IMR-90 (cell line): ENCODE results near the gene DBN1. TPM values are rescaled to one million over a fixed set of nuclear protein-coding genes. Genes with fewer than 3 reads are reported as not detected.

Source experiments
- ATAC-seq: fragments of 200-7000 bp; cut with Tn5 transposase; 2 replicates; pipeline ENCODE4 v1.9.1; 2020; ENCODE audit warnings: low read depth, mild to moderate bottlenecking, moderate library complexity
- BruUV-seq: library from RNA; stranded (reverse); fragments of 400-500 nt; replicated peaks from 2 replicates; lab custom pipeline; 2021; lab: Mats Ljungman, UMichigan
- CTCF ChIA-PET: fragments of 300-600 bp; formaldehyde crosslinking; extraction: SDS; loops from one replicate; lab custom pipeline; 2021; ENCODE audit warnings: antibody characterized with exemption; lab: Yijun Ruan, JAX
- POLR2A ChIA-PET: fragments of 300-600 bp; sonication (Branson Sonifier 250); formaldehyde crosslinking; loops from one replicate; lab custom pipeline; 2022; ENCODE audit warnings: antibody characterized with exemption; ENCODE audit not compliant: unreplicated experiment; lab: Charles Lee
- DNase-seq: peaks from one replicate; pipeline ENCODE4 v3.0.0; 2013
- H2AFZ ChIP-seq: replicated peaks from 2 replicates; pipeline ENCODE3; 2013; ENCODE audit warnings: low read length, mild to moderate bottlenecking; ENCODE audit not compliant: poor library complexity
- H2AK5ac ChIP-seq: 2 replicates; pipeline ENCODE4 v1.6.1; 2013; ENCODE audit warnings: low read depth, low read length, inconsistent platforms
- H2AK9ac ChIP-seq: replicated peaks from 2 replicates; pipeline ENCODE3; 2013; ENCODE audit warnings: mild to moderate bottlenecking, low read depth, low read length, moderate library complexity; ENCODE audit not compliant: poor library complexity
- H2BK120ac ChIP-seq: 2 replicates; pipeline ENCODE4 v1.6.1; 2013; ENCODE audit warnings: low read depth, low read length, inconsistent platforms
- H2BK15ac ChIP-seq: 3 replicates; pipeline ENCODE4 v1.6.1; 2013; ENCODE audit warnings: low read depth, low read length, inconsistent platforms
- H2BK20ac ChIP-seq: 2 replicates; pipeline ENCODE4 v1.6.1; 2013; ENCODE audit warnings: low read depth, mild to moderate bottlenecking, inconsistent platforms, low read length, moderate library complexity
- H2BK5ac ChIP-seq: 2 replicates; pipeline ENCODE4 v1.6.1; 2013; ENCODE audit warnings: mild to moderate bottlenecking, low read depth, low read length, inconsistent platforms; ENCODE audit not compliant: poor library complexity, severe bottlenecking
- H3K14ac ChIP-seq: replicated peaks from 2 replicates; pipeline ENCODE4 v1.6.1; 2013; ENCODE audit warnings: low read depth, low read length, inconsistent platforms
- H3K18ac ChIP-seq: 2 replicates; pipeline ENCODE4 v1.6.1; 2013; ENCODE audit warnings: low read depth, low read length, control low read depth
- H3K23ac ChIP-seq: 2 replicates; pipeline ENCODE4 v1.6.1; 2013; ENCODE audit warnings: low read depth, low read length, inconsistent platforms
- H3K27ac ChIP-seq: 2 replicates; pipeline ENCODE4 v1.5.1; 2013; ENCODE audit warnings: mild to moderate bottlenecking, control low read depth, low read length; ENCODE audit not compliant: insufficient read depth
- H3K27me3 ChIP-seq: 2 replicates; pipeline ENCODE4 v1.6.1; 2013; ENCODE audit warnings: low read length; ENCODE audit not compliant: control insufficient read depth, insufficient read depth
- H3K36me3 ChIP-seq: 2 replicates; pipeline ENCODE4 v1.6.1; 2013; ENCODE audit warnings: low read length, mixed read lengths; ENCODE audit not compliant: control insufficient read depth, insufficient read depth
- H3K4ac ChIP-seq: 2 replicates; pipeline ENCODE4 v1.6.1; 2013; ENCODE audit warnings: low read depth, low read length, inconsistent platforms
- H3K4me1 ChIP-seq: 2 replicates; pipeline ENCODE4 v1.6.1; 2013; ENCODE audit warnings: low read length, mixed read lengths; ENCODE audit not compliant: control insufficient read depth, insufficient read depth
- H3K4me2 ChIP-seq: 2 replicates; pipeline ENCODE4 v1.6.1; 2013; ENCODE audit warnings: low read depth, mild to moderate bottlenecking, control low read depth, low read length, moderate library complexity
- H3K4me3 ChIP-seq: 2 replicates; pipeline ENCODE4 v1.5.1; 2013; ENCODE audit warnings: low read depth, mild to moderate bottlenecking, control low read depth, low read length, moderate library complexity; ENCODE audit not compliant: insufficient read depth
- H3K56ac ChIP-seq: 2 replicates; pipeline ENCODE4 v1.6.1; 2013; ENCODE audit warnings: low read length, inconsistent platforms; ENCODE audit not compliant: insufficient read depth; ENCODE audit errors: extremely low read depth
- H3K79me1 ChIP-seq, 2 experiments: 2 replicates each; pipeline ENCODE4 v1.6.1; 2013; ENCODE audit warnings: low read length in 2 of 2, inconsistent platforms in 1 of 2, low read depth in 1 of 2
- H3K9ac ChIP-seq: 2 replicates; pipeline ENCODE4 v1.6.1; 2013; ENCODE audit warnings: low read depth, low read length, control low read depth
- H3K9me1 ChIP-seq: 2 replicates; pipeline ENCODE4 v1.6.1; 2013; ENCODE audit warnings: low read length, inconsistent platforms; ENCODE audit not compliant: insufficient read depth
- H3K9me3 ChIP-seq: 2 replicates; pipeline ENCODE4 v1.6.1; 2013; ENCODE audit warnings: low read length; ENCODE audit not compliant: control insufficient read depth, insufficient read depth
- H4K20me1 ChIP-seq: 2 replicates; pipeline ENCODE4 v1.6.1; 2013; ENCODE audit warnings: low read length, inconsistent platforms; ENCODE audit not compliant: insufficient read depth
- H4K5ac ChIP-seq: 2 replicates; pipeline ENCODE4 v1.6.1; 2013; ENCODE audit warnings: mild to moderate bottlenecking, low read depth, low read length, control low read depth
- H4K8ac ChIP-seq, 2 experiments: 2 replicates each; pipeline ENCODE4 v1.6.1; 2013; ENCODE audit warnings: low read depth in 2 of 2, low read length in 2 of 2, control low read depth in 1 of 2, inconsistent platforms in 1 of 2
- H4K91ac ChIP-seq: 2 replicates; pipeline ENCODE4 v1.6.1; 2013; ENCODE audit warnings: low read depth, low read length, inconsistent platforms; ENCODE audit not compliant: insufficient read depth
- BHLHE40 ChIP-seq: fragments of 150-350 bp; IDR thresholded peaks from 2 replicates; pipeline ENCODE4 v1.6.1; 2016; ENCODE audit warnings: mild to moderate bottlenecking, low read depth, low read length
- CHD1 ChIP-seq: IDR thresholded peaks from 2 replicates; pipeline ENCODE4 v1.6.1; 2012; ENCODE audit warnings: low read depth, low read length, improper control_type of control experiment
- ELK1 ChIP-seq: fragments of 150-350 bp; IDR thresholded peaks from 2 replicates; pipeline ENCODE4 v1.6.1; 2016; ENCODE audit warnings: low read depth, mild to moderate bottlenecking, low read length, moderate library complexity, borderline replicate concordance
- FOS ChIP-seq: fragments of 150-350 bp; IDR thresholded peaks from 2 replicates; pipeline ENCODE4 v1.6.1; 2016; ENCODE audit warnings: low read depth, low read length
- MAZ ChIP-seq: IDR thresholded peaks from 2 replicates; pipeline ENCODE4 v1.6.1; 2012; ENCODE audit warnings: low read depth, mild to moderate bottlenecking, low read length, improper control_type of control experiment, moderate library complexity, borderline replicate concordance
- MXI1 ChIP-seq: IDR thresholded peaks from 2 replicates; pipeline ENCODE4 v1.6.1; 2012; ENCODE audit warnings: low read depth, mild to moderate bottlenecking, low read length, moderate library complexity, borderline replicate concordance
- NFE2L2 ChIP-seq: fragments of 150-350 bp; IDR thresholded peaks from 2 replicates; pipeline ENCODE4 v1.6.1; 2016; ENCODE audit warnings: low read depth, mild to moderate bottlenecking, low read length
- RAD21 ChIP-seq: IDR thresholded peaks from 2 replicates; pipeline ENCODE4 v1.6.1; 2012; ENCODE audit warnings: low read length, improper control_type of control experiment
- SMC3 ChIP-seq: fragments of 150-350 bp; IDR thresholded peaks from 2 replicates; pipeline ENCODE4 v1.6.1; 2016; ENCODE audit warnings: low read depth, mild to moderate bottlenecking, antibody characterized with exemption, low read length, moderate library complexity
- USF2 ChIP-seq: fragments of 150-350 bp; IDR thresholded peaks from 2 replicates; pipeline ENCODE4 v1.6.1; 2017; ENCODE audit warnings: mild to moderate bottlenecking, antibody characterized with exemption, low read length, low read depth
- WGBS, 2 experiments: methylation state at CpG; one replicate each; pipeline versions ENCODE4 v1.1.5 to v1.1.7; 2013; ENCODE audit warnings: missing lambda C conversion rate in 2 of 2; ENCODE audit not compliant: insufficient read length in 1 of 2; ENCODE audit errors: extremely low coverage in 2 of 2; 5-methylcytosine and 5-hydroxymethylcytosine counted together
- dilution Hi-C: fragments of 300-500 bp; cut with HindIII; formaldehyde crosslinking; loops from one replicate; pipeline ENCODE4 v1.14.3; 2018; ENCODE audit warnings: low sequenced_read_pairs; ENCODE audit not compliant: unreplicated experiment
- in situ Hi-C: fragments of 300-500 bp; cut with MboI; formaldehyde crosslinking; loops from 3 replicates; pipeline ENCODE4 v1.14.3; 2019; ENCODE audit warnings: low sequenced_read_pairs, inconsistent platforms, mixed read lengths
- intact Hi-C: fragments of 100-400 bp; cut with micrococcal nuclease; formaldehyde crosslinking; loops from 2 replicates; pipeline ENCODE4 v1.10.0; 2022
- polyA plus RNA-seq, 3 experiments: library from polyadenylated mRNA; depleted of rRNA; stranded (reverse); fragments of >200 nt; gene quantifications; 2 replicates each; pipeline ENCODE4 v1.2.3, GENCODE V29; 2012; ENCODE audit warnings: low replicate concordance in 1 of 3
- total RNA-seq: library from RNA; depleted of rRNA; stranded (reverse); fragments of >200 nt; gene quantifications from 2 replicates; pipeline ENCODE4 v1.2.3, GENCODE V29; 2012
- TF ChIP-seq, protein P1 (sequence below): conservative IDR thresholded peaks from 2 replicates; pipeline ENCODE4 v1.5.1; 2012; ENCODE audit warnings: mild to moderate bottlenecking, low read depth, low read length, improper control_type of control experiment

The DBN1 gene
- total and polyA plus RNA-seq, 2 of the 4 experiments (the other 2 are of a cell fraction) = 122 to 187 TPM

DNA sequence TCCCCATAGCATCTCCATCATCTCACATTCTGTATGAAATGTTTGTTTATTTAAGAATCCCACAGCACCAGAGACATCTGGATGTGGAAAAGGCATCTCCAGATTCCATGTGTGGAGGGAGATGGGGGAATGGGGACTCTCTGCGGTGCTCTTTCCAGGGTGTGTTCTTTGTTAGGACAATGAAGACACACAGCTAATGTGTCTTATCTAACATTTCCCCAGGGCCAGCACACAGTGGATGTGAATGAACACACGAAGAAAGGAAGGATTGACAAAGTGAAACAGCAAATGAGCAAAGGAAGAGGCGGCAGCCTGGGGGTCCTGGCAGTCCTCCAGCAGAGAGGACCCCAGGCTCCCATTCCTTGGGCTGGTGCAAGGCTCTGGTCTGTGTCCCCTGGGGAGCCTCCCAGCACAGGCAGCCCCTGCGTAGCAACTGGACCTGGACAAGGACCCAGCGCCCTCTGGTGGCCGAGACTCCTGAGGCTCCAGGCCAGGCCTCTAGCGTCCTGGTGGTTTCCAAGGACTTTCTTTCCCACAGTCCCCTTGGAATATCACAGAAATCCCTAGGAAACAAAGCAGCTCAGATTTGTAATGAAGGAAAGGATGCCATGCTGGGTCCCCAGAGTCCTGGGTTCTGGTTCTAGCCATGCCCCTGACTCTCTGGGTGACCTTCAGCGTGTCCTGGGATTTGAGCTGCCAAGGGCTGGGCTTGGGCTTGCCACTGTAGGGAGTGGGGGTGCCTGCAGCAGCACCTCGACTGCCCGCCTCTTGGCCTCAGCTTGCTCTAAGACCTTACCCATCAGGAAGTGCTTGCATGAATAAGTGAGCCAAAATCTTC is 27.5 kb upstream of the DBN1 start:
- Histone ChIP-seq H4K20me1 (peaks cover 13% of the 10 kb centered on the region), H3K4ac (peak overlapping the region; percentile 52), H3K9me1 (peaks cover 3% of the 10 kb centered on the region; the same call in 1 of the 2 replicates), H3K36me3 (peaks cover 8% of the 10 kb centered on the region), H3K14ac (peak overlapping the region; percentile 38; the same call in 1 of the 2 replicates), H3K4me3 (no peak overlapping the region), H2AFZ (peak overlapping the region; percentile 64), H3K23ac (no peak overlapping the region), H3K27me3 (no peaks in the 10 kb centered on the region), H3K9me3 (no peaks in the 10 kb centered on the region), H2BK20ac (0 out of 2 replicates have a peak overlapping the region, but pooled peaks have one; percentile 17), H2BK120ac (no peak overlapping the region), H3K4me2 (peak overlapping the region; percentile 4; the same call in 1 of the 2 replicates), H4K91ac (0 out of 2 replicates have a peak overlapping the region, but pooled peaks have one; percentile 37), H2BK15ac (no peak overlapping the region), H2BK5ac (no peak overlapping the region), H4K8ac (peak overlapping the region in 1 of 2 experiments; percentile 39; a peak in 1 of 4 replicates), H3K79me1 (peaks cover 9 to 22% of the 10 kb centered on the region in 2 experiments), H2AK9ac (peak overlapping the region; percentile 75), H4K5ac (no peak overlapping the region), H3K18ac (no peak overlapping the region), H3K56ac (no peak overlapping the region), H3K27ac (peak overlapping the region; percentile 35; the same call in 1 of the 2 replicates), H3K9ac (no peak overlapping the region), H3K4me1 (peaks cover 16% of the 10 kb centered on the region), H2AK5ac (no peak overlapping the region)
- POLR2A ChIA-PET = no interaction called here
- in situ Hi-C loops (no loop called here), dilution Hi-C loops (no loop called here), intact Hi-C loops (loop anchor here (1.0 to 2.0 kb wide), 7 partner anchors 46 to 386 kb away; partner anchors contain the start of gene MXD3)
- TF ChIP-seq CHD1 = no peak
- TF ChIP-seq NFE2L2 = no peak
- peak; percentile 88 for TF ChIP-seq SMC3
- no peak for TF ChIP-seq BHLHE40
- no peak for TF ChIP-seq USF2
- TF ChIP-seq, protein P1, sequence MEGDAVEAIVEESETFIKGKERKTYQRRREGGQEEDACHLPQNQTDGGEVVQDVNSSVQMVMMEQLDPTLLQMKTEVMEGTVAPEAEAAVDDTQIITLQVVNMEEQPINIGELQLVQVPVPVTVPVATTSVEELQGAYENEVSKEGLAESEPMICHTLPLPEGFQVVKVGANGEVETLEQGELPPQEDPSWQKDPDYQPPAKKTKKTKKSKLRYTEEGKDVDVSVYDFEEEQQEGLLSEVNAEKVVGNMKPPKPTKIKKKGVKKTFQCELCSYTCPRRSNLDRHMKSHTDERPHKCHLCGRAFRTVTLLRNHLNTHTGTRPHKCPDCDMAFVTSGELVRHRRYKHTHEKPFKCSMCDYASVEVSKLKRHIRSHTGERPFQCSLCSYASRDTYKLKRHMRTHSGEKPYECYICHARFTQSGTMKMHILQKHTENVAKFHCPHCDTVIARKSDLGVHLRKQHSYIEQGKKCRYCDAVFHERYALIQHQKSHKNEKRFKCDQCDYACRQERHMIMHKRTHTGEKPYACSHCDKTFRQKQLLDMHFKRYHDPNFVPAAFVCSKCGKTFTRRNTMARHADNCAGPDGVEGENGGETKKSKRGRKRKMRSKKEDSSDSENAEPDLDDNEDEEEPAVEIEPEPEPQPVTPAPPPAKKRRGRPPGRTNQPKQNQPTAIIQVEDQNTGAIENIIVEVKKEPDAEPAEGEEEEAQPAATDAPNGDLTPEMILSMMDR = peak; percentile 94
- no peak for TF ChIP-seq FOS
- TF ChIP-seq MXI1 = no peak
- TF ChIP-seq ELK1 = no peak
- peak; percentile 84 for TF ChIP-seq RAD21
- peak; percentile 76 for TF ChIP-seq MAZ
- ATAC-seq (peak; percentile 36), DNase-seq (peak; percentile 85)
- no CpG with 5 or more reads among the region's 10 CpGs for WGBS, 2 experiments
- CTCF ChIA-PET = interaction anchor here (0.6 to 1.5 kb wide), 10 partner anchors 10 to 403 kb away, joined by 3 to 10 read pairs (median 4); no protein-coding TSS in a partner anchor
- BruUV-seq = no TSS peak
